Right lung (tissue), 10 donors: ENCODE results near the gene LIPF. TPM values are rescaled to one million over a fixed set of nuclear protein-coding genes. Genes with fewer than 3 reads are reported as not detected.
"Not testable (repeated sequence)": the region's sequence is repeated elsewhere in the genome, so short reads cannot be mapped to it uniquely, and the experiment has no call there.

Source experiments
- DNase-seq, 2 donors: peaks; one replicate each; pipeline ENCODE4 v3.0.0-alpha.2; 2013
- long read RNA-seq, 8 donors: transcript quantifications; one replicate each; lab custom pipeline, GENCODE V29; 2026
- polyA plus RNA-seq, 5 donors: library from polyadenylated mRNA; unstranded; fragments of 120-200 nt; gene quantifications; one replicate each; pipeline versions ENCODE4 v1.2.1 to v1.2.3, GENCODE V29; 2013; ENCODE audit warnings: inconsistent platforms in 1 of 5, low replicate concordance in 1 of 5; ENCODE audit not compliant: insufficient read length in 5 of 5, insufficient read depth in 1 of 5

LIPF gene, protein sequence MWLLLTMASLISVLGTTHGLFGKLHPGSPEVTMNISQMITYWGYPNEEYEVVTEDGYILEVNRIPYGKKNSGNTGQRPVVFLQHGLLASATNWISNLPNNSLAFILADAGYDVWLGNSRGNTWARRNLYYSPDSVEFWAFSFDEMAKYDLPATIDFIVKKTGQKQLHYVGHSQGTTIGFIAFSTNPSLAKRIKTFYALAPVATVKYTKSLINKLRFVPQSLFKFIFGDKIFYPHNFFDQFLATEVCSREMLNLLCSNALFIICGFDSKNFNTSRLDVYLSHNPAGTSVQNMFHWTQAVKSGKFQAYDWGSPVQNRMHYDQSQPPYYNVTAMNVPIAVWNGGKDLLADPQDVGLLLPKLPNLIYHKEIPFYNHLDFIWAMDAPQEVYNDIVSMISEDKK
- polyA plus RNA-seq = under 1 TPM in 3 of 5 donors, not detected in 2; 0.12 to 0.33 (median 0.30) TPM
- long read RNA-seq, donor 1 = 0 reads
- long read RNA-seq, donor 2 = 0 reads
- long read RNA-seq, donor 3 = 0 reads
- long read RNA-seq, donor 4 = 0 reads
- long read RNA-seq, donor 5 = 0 reads
- long read RNA-seq, donor 6 = 0 reads
- long read RNA-seq, donor 7 = 0 reads
- long read RNA-seq, donor 8 = 0 reads

- DNase-seq = no peak
These were observed at the start of gene LIPF for GRCh38 chr10:88664142-88664541. LIPF (plus strand) TSS chr10:88664442; CDS start chr10:88667298, 2,856 bp downstream.

GRCh38 chr10:88616250-88616977, 47.8 kb upstream of the LIPF start:
- peak; percentile 2 to 12 for DNase-seq

DNA sequence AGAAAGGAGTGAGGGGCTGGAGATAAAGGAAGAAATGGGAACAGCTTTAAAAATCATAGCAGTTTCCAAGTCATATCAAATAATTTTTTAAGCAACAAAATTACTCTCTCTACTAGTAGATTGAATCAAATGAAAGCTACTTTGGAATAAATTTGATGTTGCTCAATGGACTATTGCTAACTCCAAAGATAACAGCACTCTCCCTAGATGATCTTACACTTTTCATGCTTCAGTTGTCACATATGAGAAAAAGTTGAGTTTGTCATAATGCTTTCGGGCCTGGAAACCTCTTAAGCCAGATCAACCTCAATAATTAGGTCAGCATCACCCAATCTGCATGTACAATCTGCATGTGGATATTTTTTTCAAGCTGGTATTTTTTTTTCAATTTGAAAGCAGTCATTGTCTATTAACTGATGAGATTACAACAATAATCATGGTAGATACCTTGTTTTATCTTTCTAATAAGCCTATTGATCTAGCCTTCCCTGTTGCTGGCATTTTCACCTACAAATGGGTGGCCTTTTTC, 46.4 kb upstream of the LIPF start:
- no peak for DNase-seq

DNA sequence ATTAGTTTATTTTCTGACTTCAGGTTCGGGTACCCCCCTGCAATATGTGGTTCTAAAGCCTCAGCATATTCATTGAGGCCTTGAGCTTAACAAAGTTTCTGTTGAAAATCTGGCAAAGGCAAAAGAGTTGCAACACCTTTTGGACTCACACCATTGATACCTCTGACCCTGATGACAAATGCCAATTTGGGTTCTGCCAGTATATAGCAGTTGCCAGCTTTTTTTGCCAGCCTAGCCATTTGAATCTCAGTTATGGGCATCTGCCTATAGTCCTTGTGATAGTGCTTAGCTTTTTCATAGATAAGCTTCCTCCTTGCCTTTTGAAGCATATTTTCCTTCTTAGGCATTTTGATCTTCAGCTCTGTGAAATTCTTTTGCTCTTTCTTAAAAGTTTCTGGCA, 45.7 kb upstream of the LIPF start:
- DNase-seq = no peak

- no peak for DNase-seq
These were observed 43.8 kb upstream of the LIPF start for GRCh38 chr10:88620441-88620840.

DNA sequence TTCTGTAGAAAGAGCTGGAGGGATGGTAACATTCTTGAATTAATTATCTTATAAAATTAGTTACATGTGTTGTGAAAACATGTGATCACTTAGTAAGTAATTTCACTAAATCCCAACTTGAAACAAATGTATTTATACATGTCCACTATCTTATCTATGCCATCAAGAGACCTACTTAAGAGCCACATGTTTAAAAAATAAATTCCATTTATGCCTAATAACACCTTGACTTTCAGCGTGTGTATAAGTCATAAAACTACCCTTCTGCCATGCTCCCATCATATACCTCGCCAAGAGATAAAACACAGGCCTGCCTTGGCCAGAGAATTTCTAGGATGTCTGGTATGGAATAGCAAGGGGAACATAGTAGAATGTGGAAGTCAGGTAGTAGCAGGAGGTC, 40.4 kb upstream of the LIPF start:
- DNase-seq = no peak

DNA sequence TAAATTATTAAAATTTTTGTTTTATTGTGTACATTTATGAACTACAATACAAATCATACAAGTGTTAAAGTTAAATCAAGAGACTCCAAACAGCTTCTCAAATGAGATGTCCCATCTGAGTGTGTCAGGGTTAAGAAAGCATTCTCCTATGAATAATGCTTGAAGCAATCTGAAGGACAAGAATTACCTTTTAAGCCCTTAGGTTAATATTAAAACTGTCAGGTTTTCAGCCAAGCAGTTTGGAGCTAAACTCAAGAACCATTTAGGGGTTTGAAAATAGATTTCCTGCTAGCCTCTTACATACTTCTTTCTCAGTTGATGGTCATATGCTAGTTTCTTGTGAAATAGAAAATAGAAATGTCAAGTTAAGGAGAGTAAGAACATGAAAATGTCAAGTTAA, 39.4 kb upstream of the LIPF start:
- no peak for DNase-seq

DNA sequence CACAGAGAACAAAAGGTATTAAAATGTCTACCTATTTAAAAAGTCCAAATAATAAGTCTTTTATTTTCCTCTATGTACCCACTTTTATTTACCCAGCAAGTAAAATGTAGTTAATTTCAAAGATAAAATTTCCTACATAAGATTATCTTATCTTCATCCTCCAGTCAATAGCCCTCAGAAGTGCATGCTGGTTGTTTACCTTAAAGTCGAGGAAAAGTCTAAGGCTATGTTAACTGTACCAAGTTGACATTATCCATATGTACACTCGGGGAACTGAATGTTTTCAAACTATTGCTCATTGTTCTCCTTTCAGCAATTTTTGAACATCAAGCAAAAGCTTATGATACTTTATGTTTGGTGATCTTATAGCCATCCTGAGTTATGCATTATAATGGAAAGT, 24.1 kb upstream of the LIPF start:
- DNase-seq = no peak

DNA sequence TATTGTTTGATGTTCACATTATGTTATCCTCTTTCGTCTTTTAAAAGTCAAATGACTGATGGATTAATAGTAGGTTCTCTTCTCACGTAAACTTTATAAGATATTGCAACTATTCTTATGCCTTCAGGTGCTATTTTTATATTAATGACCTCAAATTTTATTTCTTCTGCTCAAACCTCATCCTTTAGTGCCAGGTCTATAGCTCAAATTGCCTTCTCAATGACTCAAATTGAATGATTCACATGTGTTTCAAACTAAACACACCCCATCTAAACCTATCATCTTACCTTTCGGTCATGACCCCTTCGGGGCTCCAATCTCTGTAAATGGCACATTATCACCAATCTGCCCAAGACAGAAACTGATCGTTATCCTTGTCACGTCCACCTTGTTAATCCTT, 22.0 kb upstream of the LIPF start:
- DNase-seq = no peak

GRCh38 chr10:88642963-88643362, 21.3 kb upstream of the LIPF start:
- no peak for DNase-seq

DNA sequence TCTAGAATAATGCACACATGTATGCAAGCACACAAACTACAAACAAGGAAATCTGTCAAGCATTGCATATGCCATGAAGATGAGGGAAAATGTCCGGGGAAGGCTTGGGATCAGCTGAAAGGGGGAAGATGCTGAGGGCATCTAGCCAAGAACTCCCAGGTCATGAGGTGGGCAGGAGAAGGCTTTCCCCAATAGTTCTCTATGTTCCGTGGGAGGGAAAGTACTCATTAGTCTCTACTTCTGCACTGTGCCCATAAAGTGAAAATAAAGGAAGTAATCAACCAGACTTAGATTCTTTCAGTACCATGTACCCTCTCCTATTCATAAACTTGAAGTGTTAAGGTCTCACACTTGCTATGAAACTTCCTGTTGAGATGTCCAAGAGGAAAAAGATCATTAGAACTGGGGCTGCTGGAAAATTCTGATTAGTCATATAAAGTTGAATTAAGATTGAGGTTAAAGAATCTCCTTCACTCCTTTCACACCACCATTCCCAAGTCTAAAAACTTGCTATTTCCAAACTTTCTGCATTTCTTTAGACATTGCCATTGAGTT, 17.1 kb upstream of the LIPF start:
- DNase-seq = no peak

DNA sequence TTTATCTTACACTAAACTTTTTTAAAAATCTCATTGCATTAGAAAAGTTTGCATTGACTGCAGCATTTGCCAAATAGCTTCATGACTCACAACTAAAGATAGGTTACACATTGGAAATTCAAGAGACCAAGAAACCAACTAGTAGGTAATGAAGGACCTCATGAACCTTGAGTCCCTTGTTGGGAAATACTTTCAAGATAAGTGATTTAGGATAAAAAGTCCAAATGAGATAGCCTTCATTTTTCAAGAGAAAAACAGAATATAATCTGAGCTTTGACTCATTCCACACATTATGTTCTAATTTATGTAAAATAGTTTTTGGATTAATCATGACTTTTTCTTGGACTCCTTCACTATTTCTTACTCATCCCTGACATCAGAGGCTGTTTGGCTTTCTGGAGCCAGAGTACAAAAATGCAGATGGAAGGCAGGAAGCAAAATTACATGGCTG, 13.1 kb upstream of the LIPF start:
- no peak for DNase-seq

- no peak for DNase-seq
These were observed 11.6 kb upstream of the LIPF start for GRCh38 chr10:88652616-88653015.

GRCh38 chr10:88657901-88658300, 6.3 kb upstream of the LIPF start:
- DNase-seq = no peak

GRCh38 chr10:88659725-88660597, 4.3 kb upstream of the LIPF start:
- no peak for DNase-seq

DNA sequence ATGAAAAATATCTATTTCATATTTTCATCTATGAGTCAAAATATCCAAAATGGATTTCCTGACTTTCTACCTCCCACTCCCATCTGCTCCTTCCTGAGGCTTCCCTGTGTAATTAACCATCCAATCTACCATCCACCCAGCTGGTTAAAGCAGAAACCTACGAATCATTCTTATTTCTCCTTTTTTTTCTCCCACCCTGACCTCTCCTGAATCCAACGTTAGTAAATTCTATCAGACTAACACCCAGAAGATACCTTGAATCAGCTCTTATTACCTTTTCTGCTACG, 3.7 kb upstream of the LIPF start:
- DNase-seq = no peak

DNA sequence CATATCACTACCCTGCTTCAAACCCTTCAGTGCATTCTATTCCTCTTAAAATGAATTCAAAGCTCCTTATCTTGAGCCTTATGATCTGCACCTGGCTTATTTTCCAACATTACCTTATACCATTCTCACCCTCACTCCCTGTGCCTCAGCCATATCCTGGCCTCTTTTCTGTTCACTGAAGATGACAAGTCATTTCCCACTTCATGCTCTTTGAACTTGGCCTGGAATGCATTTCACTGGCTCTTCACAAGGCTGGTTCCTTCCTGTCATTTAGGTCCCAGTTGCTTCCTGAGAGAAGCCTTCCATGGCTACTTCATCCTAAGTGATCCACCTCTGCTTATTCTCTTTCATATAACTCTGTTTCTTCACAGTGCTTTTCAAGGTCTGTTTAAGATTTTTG, 3.2 kb upstream of the LIPF start:
- no peak for DNase-seq

GRCh38 chr10:88661577-88661976, 2.7 kb upstream of the LIPF start:
- no peak for DNase-seq

- DNase-seq = not testable (repeated sequence)
These were observed 1.1 kb upstream of the LIPF start for GRCh38 chr10:88663153-88663552.

DNA sequence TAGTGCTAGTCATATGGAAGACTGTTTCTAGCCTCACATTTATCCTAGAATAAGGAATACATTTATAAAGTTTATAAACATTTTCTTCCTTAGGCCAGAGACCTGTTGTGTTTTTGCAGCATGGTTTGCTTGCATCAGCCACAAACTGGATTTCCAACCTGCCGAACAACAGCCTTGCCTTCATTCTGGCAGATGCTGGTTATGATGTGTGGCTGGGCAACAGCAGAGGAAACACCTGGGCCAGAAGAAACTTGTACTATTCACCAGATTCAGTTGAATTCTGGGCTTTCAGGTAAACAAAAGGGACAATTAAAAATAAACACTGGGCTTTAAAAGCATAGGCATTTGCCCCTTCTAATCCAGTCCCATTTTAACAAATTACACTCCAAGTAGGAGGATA, 4.2 kb downstream of the LIPF start:
- DNase-seq = no peak

- DNase-seq = no peak
These were observed 6.3 kb downstream of the LIPF start for GRCh38 chr10:88670497-88670896.
